GM18519 (cell line): ENCODE results near the gene TTLL11.

ENCODE experiments used
- ATAC-seq: cut with Tn5 transposase; IDR thresholded peaks from one replicate; pipeline ENCODE4 v1.9.1; 2021; ENCODE audit warnings: mild to moderate bottlenecking, moderate library complexity; ENCODE audit not compliant: unreplicated experiment, low FRiP score

TTLL11 gene

DNA sequence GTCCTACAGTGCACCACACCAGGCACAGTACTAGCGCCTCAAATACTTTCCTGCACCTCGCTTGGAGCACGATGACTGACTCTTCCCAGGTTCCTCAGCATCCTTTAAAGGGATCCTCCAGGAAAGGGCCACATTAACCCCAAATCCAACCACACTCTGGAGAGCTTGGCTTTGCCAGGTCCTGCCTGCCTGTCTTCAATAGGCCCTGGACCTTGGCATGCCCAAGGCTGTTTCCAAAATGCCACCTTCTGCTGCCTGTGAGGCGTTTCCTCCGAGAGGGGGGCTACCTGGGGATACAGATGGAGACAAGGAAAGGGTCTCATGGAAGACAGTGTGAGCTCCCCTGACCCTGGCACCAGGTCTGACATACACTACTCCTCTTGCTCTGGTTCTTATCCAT, 271.8 kb downstream of the TTLL11 start:
- no peak for ATAC-seq

DNA sequence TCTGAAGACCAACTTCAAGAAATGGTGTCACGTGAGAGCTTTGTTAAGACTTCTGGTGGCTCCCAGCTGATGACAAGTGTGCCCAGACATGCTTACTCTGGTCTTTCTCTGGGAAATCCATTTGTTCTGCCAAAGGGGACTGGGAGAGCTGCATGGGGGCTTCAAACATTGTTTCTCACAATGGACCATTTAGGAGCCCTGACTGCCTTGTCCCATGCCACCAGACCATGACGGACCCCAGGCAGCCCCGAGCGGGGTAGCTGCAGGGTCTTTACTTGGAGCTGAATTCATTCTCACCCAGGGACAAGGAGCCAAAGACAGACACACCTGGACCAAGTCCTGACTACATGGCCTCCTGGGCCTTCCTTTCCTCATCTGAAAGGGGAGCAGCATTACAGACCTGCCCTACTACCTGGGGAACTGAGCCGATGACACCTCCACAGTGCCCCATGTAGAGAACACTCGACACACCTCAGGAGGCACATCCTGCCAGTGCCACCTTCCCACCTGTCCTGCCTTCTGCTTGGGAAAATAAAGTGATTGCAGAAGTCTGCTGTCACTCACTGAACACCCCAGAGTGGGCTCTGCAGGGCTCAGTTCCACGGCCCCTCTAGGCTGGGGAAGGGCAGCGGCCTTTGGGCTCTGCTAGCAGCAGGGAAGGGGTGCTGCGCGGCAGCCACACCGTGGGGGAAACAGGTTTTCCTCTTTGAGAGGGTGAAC, 272.7 kb downstream of the TTLL11 start:
- no peak for ATAC-seq

DNA sequence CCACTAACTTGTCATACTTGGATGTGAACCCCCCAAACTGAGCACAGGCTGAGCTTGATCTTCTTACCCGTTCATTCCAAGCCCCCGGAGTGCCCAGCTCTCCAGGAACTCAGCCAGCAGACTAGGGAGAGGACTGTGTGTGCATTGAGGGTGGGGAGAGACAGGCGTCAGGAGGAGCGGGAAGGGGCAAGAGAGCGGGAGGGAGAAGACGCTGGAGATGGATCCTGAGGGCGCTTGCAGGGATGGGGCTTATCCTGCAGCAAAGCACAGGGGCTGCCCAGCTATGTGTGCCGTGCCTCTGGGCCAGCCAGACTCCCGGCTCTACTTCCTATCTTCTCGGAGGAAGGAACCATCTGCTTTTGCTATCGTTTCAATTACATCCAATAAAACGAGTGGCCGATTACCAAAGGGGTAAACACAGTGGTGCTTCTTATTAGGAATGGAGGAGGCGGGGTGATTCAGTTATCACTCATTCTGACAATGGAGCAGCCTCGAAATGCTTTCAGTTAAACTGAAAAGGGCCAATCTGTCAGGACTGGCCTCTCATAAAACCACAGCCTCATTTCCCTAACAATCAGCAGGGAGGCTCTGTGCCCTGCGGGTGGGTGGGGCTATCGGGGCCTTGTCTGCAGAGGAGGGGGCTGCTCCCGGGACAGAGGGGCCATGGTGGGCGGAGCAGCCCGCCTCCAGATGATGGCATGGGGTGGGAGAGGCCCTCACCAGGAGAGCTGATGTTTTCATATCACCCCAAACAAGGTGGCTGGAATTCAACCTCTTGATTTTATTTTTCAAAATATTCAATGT, 273.5 kb downstream of the TTLL11 start:
- ATAC-seq, result no peak

DNA sequence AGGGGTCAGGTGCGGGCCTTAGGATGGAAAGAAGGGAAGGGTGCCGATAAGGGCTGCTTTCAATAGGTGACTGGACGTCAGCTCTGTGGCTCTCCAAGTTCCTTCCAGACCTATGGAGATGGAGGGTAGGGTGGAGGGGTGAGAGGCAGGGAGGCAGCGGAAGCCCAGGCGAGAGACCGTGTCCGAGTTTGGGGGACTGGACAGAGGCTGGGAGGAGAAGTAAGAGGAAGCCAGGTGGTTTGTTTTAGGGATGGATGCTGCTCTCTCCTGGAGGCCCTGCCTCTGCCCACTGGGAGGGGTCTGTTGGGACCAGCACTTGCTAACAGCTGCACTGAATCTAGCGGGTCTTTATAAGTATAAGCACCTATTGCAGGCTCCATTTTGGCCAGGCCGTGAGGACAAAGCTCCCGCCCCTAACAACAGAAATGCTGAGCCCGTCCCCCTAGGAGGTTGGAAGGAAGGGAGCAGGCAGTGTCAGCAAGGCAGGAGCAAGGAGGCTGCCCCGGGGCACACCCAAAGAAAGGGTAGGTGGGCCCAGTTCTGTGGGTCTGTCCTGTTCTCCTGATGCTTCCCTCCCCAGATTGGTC, 274.2 kb downstream of the TTLL11 start:
- ATAC-seq, result no peak

DNA sequence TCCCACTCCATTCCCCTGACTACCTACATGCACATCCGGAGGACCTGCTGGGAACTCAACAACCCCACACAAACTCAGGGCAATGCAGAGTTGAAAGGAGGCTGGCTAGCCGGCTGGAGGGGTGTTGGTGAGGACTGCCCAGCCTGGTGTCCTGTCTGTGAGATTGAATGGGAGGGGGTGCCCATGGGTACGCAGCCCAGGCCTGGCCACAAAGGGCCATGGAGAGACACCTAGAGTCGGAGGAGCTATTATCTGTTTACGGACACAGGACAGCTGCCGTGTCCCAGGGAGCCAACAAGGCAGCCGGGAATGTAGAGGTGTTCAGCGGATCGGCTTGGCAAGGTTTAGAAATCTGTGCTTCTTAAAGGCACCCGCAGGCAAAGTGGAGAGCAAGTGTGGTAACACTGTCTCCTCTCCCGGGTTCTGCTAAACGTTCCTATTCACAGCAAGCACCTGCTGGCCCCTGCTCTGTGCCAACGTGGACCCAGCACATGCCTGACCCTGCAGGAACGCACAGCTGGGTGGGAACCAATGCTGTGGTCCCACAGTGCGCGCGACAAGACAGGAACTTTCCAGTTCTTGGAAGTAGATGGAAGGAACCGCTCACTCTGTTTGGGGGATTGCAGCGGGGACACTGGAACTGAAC, 275.0 kb downstream of the TTLL11 start:
- no peak for ATAC-seq

DNA sequence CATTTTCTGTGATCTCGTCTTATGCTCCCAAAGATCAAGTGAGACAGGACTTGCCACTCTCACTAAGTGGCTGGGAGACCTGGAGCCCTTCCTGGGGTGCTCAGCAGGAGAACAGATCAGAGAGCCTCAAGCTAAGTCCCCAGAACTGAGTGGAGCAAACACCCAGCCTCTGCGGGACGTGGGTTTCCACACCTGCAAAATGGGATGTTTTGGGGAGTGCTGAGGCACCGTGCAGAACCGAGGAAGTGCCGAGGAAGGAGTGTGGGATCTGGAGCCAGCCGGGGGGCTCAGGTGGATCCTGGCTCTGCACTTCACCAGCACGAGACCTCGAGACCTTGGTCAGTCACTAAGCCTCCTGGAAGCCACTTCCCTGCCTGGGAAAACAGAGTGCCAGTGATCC, 275.6 kb downstream of the TTLL11 start:
- ATAC-seq, result no peak

DNA sequence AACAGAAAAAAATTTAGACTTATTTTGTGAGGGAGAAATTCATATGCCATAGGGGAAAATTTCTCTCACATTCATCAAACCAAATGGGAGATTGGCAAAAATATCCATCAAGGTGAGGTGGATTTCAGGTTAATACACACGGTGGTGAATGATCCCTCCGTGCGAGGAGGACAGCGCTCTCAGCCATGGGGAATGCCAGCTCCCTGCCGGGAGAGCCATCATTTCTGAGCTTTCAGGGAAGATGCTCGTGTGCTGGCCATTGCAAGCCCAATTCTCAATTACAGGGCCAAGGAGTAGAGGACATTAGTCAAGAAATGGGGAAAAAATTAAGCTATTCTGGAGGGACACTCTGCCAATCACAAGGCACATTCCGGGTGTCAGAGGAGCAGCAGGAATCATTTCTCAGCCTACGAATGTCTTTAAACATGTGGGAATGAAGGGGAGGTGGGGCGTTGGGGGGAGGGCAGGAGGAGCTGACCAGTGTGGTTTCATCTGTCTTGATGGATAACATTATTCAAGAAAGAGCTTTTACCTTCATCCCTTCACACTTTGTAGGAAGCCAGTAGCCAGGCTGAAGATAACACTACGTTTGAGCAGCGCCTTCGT, 276.2 kb downstream of the TTLL11 start:
- no peak for ATAC-seq

DNA sequence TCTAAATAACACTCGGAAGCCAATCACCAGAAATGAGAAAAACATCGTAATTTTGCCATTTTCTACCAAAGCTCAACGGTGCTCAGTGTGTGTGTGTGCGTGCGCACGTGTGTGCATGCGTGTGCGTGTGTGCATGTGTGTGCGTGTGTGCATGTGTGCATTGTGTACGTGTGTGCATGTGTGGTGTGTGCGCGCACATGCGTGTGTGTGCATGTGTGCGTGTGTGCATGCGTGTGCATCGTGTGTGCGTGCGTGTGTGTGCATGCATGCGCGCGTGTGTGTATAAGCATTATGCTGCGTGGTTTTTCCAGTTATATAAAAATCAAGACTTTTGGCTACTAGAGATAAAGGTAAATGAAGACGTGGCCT, 276.7 kb downstream of the TTLL11 start:
- no peak for ATAC-seq

DNA sequence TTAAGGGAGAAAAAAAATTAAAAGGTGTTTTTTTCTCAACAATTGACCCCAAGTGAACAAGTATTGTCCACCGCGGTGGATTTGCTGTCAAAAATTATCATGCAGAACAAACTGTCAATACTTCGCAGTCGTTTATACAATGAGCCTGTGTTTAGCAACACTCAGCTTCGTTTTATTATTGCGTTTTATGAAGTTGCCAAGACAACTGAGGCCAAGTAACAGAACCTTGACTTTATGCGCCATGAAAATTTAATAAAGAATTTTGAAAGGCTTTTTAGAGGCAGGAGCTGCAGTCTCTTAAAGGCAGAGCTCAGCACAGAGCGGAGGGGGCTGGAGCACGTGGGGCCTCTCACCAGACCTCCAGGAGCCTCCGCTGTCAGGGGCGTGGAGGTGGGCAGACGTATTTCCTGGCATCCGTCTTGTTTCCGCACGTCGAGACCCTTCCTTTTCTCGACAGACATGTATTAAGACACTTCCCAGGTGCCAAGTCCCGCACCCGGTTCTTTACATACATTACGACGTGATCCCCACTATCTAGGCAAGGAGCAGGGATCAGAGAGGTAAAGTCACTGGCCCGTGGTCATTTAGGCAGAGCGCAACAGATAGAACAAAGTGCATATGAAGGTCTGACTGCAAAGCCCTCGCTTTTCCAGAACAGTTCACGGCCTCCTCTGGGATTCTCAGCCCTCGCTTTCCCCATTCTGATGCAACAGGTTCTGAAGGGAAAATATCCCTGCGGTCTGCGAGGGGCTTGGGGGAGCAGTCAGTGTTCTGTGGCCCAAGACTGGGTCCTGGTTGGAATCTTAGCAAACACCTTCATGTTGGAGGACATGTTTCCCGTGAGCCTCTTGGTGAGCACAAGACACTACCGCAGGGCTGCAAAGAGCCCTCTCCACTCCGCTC, 277.3 kb downstream of the TTLL11 start:
- no peak for ATAC-seq

DNA sequence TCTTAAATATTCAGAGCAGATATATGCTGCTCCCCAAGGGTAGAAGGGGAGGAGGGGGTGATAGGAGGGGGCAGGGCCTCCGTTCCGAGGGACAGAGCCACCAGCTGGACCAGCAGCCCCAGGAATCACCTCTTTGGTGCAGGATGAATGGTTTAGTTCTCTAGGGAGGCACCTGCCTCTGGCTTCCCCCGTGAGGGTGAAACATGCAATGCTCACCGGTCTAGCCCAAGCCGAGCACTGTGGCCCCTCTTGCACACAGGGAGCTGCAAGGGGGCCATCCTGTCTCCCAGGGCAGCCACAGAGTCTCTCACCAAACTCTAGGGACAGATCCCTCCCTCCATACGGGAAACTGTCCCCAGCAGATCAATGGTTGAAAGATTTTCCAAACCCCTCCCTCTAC, 278.0 kb downstream of the TTLL11 start:
- ATAC-seq, result no peak

DNA sequence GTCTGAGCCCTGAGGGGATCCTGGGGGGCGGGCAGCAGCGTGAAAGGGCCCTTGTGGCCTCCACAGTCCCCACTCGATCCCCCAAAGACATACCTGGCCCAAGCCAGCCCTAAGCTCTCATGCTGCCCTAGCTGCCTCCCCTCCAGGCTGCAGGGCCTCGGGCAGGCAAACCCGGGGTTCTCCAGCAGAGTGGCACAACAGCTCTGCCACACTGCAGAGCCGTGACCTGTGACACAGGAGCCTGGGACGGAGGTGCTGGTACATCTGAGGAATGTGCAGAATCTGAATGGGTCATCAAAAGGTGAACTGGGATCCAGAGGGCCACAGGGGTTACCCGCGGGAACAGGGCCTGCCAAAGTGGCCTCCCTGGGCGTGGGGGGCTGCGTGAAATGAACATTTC, 278.5 kb downstream of the TTLL11 start:
- ATAC-seq, result no peak

DNA sequence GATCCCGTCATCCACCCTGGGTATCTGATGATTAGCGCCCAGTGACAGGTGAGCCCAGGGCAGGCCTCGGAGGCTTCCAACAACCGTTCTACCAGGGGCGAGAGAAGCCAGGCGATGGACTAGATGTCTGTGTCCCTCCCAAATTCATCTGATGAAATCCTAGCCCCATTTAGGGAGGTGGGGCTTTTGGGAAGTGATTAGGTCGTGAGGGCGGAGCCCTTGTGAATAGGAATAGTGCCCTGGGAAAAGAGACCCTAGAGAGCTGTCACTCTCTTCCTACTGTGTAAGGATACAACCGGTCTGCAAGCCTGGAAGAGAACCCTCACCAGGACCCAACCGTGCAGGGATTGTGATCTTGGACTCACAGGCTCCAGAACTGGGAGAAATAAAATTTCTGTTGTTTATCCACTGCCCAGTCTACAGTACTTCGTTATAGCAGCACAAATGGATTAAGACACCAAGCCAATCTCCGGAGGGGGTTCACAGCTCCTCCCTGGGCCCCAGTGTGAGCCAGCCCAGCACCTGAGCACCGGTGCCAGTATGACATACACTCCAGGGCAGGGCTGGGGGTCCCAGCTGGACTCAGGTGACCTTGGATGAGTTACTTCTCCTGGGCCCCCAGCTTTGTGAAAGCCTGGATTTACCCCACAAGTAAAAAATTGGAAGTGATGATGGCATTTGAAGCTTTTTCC, 279.4 kb downstream of the TTLL11 start:
- no peak for ATAC-seq

DNA sequence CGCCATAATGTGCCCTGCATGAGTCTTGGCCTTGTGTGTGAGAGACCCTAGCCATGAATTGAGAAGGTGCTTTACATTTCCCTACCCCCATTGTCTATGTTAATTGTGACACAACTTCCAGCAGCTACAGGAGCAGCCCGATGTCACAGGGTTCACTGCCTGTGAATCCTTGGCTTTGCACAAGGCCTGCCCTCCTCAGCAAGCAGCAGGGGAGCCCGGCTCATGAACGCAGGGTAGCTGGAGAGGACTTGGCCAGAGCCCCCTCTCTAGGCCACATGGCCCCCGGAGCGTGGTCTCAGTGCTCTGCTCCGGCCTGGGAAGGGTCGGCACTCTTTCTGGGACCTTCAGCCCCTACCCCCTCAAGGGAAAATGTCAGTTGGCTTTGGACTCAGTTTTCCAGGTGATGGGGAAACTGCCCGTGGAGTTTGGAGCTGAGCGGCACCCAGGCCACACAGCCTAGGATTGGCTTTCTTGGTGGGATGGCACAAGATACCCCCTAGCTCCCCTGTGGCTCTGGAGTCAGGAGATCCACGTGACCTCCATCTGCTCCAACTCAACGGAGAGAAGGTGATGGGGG, 280.9 kb downstream of the TTLL11 start:
- ATAC-seq, result no peak

DNA sequence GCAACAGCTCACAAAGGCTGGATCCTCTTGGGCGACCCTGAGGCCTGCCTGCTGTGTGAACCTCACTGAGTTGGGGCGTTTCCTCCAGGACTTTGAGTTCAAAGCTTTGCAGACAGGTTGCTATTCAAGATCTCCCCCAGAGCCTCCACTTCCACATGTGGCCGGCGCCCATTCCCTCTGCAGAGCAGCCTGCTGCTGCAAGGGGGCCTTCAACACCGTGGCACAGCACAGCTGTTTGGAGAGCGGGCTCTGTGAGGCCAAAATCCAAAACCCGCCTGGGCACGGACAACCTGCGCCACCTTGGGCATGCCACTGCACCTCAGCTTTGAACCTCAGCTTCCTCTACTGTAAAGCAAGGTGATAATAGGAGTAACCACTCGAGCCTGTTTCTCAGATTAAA, 281.4 kb downstream of the TTLL11 start:
- ATAC-seq, result no peak

DNA sequence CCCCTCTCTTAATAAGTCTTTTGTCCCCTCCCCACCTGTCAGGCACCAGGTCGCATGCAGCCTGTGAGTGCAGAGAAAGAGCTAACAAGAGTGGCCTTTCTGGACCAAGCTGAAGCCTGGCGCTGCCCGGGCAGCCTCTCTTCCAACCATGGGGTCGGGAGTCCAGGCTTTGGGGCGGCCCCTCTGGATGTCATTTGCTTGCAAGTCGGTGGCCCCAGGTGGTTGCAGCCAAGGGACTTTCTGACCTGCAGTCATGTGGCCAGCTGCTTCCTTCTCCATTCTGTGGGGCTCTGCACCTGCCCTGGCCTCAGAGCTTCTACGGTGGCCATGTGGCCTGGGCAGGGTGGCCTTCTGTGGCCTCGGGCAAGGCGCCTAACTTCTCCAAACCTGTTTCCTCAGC, 282.0 kb downstream of the TTLL11 start:
- no peak for ATAC-seq

DNA sequence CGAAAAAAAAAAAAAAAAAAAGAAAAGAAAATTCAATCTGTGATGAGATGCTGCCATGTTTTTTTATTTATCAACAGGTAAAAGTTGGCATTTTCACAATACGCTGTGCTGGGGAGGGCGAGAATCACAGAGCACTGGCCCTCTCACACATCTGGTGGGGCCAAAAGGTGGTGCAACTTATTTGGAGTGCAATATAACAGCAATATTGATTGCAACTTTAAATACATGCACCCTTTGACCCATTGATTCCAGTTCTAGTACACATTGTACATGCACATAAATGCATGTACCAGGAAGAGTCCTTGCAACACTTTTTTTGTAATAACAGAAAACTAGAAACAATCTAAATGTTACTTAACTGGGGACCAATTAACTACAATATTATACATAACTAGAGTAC, 282.6 kb downstream of the TTLL11 start:
- no peak for ATAC-seq

DNA sequence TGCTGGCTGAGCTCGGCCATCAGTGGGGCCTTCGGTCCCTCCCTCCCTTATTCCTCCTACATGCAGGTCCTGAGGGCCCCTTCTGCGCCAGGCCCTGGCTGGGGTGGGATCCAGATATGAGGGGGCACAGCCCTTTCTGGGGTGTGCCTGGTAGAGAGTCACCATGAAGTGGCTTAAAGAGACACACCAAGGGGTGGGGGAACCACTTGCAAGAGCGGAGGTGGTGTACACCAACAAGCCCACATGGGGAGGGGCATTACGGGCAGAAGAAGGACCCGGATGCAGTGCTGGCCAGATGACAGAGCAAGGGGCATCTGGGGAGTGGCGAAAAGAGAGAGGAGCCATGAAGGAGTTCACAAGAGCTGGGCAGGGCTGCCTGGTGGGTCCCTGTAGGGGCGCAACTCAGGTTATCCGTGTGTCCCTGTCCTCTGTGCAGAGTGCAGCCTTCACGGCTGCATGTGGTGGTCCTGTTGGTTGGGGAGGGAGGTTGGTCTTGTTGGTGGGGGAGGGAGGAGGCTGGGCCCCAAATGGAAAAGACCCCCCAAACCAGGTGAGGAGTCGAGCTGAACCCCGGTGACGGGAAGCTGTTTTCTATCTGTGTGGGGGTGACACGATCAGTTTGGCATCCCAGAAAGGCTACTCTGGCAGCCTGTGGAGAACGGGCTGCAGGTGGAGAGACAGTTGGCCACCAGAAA, 283.6 kb downstream of the TTLL11 start:
- no peak for ATAC-seq

DNA sequence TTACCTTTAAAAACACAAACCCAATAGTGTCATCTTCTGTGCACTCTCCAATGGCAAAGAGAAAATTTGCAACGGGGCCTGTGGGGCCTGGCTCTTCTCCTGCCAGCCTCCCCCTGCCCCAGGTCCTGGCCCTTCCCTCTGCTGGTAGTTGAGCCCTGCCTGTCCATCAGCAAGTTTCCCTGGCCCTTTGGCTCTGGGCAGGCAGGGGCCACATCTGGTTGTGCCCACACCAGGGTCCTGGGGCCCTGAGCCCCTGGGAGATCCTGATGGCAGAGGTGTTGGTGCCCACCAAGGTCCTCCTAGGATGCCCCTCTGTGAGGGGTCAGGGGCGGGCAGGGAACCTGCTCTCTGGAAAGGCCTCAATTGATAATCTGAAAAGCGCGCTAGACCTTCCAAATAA, 284.3 kb downstream of the TTLL11 start:
- ATAC-seq, result no peak
